Lower leg skin (tissue), 4 donors: ENCODE measurements around the gene RGS11. TPM values are rescaled to one million over a fixed set of nuclear protein-coding genes. Genes with fewer than 3 reads are reported as not detected.

Source experiments
- DNase-seq, 2 donors: peaks; one replicate each; pipeline ENCODE4 v3.0.0-alpha.2; 2019; ENCODE audit warnings: low spot score in 2 of 2
- H3K4me3 ChIP-seq: fragments of 200-600 bp; sonication (generic); 2 replicates; pipeline ENCODE4 v1.5.1; 2017; ENCODE audit warnings: mild to moderate bottlenecking, low read depth; ENCODE audit not compliant: poor library complexity, severe bottlenecking
- POLR2A ChIP-seq, 2 donors: fragments of 450-650 bp; IDR thresholded peaks; one replicate each; pipeline ENCODE4 v1.6.1; 2016 to 2017; ENCODE audit warnings: antibody characterized with exemption in 2 of 2, mild to moderate bottlenecking in 1 of 2, moderate library complexity in 1 of 2
- WGBS, 2 donors: methylation state at CpG; one replicate each; pipeline ENCODE4 v1.1.5; 2018; 5-methylcytosine and 5-hydroxymethylcytosine counted together
- intact Hi-C: fragments of 100-400 bp; cut with DNase I; formaldehyde crosslinking; loops from one replicate; pipeline ENCODE4 v1.15.0; 2023; ENCODE audit warnings: low total_unique reads
- total RNA-seq, 4 donors: library from RNA; depleted of rRNA; stranded (reverse); fragments of >200 nt; gene quantifications; one replicate each; pipeline ENCODE4 v1.1.0, GENCODE V29; 2016
- TF ChIP-seq, protein P1 (sequence below), 3 donors: fragments of 450-650 bp; IDR thresholded peaks; one replicate each; pipeline ENCODE4 v1.5.1; 2016; ENCODE audit warnings: antibody characterized with exemption in 3 of 3, mild to moderate bottlenecking in 3 of 3, moderate library complexity in 2 of 3

The RGS11 gene
- total RNA-seq, result 1 to 10 TPM in 2 of 4 donors, under 1 TPM in 2; 0.08 to 2.7 (median 1.6) TPM

- TF ChIP-seq, protein P1, sequence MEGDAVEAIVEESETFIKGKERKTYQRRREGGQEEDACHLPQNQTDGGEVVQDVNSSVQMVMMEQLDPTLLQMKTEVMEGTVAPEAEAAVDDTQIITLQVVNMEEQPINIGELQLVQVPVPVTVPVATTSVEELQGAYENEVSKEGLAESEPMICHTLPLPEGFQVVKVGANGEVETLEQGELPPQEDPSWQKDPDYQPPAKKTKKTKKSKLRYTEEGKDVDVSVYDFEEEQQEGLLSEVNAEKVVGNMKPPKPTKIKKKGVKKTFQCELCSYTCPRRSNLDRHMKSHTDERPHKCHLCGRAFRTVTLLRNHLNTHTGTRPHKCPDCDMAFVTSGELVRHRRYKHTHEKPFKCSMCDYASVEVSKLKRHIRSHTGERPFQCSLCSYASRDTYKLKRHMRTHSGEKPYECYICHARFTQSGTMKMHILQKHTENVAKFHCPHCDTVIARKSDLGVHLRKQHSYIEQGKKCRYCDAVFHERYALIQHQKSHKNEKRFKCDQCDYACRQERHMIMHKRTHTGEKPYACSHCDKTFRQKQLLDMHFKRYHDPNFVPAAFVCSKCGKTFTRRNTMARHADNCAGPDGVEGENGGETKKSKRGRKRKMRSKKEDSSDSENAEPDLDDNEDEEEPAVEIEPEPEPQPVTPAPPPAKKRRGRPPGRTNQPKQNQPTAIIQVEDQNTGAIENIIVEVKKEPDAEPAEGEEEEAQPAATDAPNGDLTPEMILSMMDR (IDR thresholded peaks at IDR 0.05), result no peak
- no peak for TF ChIP-seq POLR2A (IDR thresholded peaks at IDR 0.05)
- intact Hi-C loops, result no loop called here
- 4 to 23% methylated on average over 7 to 38 of the region's 56 CpGs for WGBS, 2 donors
- no peak for DNase-seq
- no peak within 1 kb of the TSS for H3K4me3 ChIP-seq
These were observed at the start of gene RGS11 for GRCh38 chr16:275786-276232. TSS of gene RGS11 (minus strand) at chr16:275944. CDS start at chr16:275911, 33 bp downstream.

DNA sequence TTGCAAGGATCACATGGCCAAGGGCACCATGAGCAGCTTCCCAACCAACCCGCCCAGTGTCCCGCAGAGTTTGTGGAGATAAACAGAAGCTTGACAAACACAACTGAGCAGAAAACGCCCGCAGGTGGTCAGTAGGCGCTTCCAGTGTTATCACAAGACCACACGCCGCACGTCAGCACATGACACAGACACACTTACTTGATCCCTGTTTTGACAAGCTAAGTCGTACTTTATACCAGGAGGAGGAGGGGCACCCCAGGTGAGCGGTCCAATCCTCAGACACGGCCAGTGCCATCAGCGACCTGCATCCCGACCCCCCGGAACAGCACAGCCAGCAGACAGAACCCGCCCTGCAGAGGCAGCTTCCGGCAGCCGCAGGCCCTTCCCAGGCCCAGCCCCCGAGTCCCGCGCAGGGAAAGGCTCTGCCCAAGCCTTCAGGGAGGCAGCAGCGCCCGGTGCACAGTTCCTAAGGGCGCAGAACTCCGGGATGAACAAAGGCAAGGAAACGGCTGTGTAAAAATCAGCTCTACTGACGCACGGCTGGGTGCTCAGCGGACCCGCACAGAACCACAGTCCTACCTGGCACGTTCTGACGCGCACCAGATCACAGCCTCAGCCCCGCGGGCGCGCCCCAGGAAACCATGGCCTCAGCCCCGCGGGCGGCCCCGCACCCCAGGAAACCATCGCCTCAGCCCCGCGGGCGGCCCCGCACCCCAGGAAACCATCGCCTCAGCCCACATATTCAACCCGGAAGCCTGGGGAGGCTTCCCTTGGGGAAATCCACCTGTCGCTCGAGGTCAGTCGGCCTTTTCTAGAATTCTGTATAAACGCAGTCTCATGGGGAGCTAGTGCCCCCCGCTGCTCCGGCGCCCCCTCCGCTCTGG lies 48.9 kb upstream of the RGS11 start:
- peak in 1 of 2 donors; percentile 26 for DNase-seq
- 52 to 81% methylated on average over 35 to 55 of the region's 55 CpGs for WGBS, 2 donors
- intact Hi-C loops, result no loop called here
- TF ChIP-seq POLR2A (IDR thresholded peaks at IDR 0.05), result no peak
- TF ChIP-seq, protein P1 (IDR thresholded peaks at IDR 0.05), result no peak
- H3K4me3 ChIP-seq, result no peak overlapping the region

GRCh38 chr16:324201-324450 lies 48.4 kb upstream of the RGS11 start:
- intact Hi-C loops, result no loop called here
- TF ChIP-seq POLR2A (IDR thresholded peaks at IDR 0.05), result no peak
- TF ChIP-seq, protein P1 (IDR thresholded peaks at IDR 0.05), result no peak
- H3K4me3 ChIP-seq, result no peak overlapping the region
- WGBS, 2 donors, result 91 to 92% methylated on average over 11 to 15 of the region's 17 CpGs
- no peak for DNase-seq

DNA sequence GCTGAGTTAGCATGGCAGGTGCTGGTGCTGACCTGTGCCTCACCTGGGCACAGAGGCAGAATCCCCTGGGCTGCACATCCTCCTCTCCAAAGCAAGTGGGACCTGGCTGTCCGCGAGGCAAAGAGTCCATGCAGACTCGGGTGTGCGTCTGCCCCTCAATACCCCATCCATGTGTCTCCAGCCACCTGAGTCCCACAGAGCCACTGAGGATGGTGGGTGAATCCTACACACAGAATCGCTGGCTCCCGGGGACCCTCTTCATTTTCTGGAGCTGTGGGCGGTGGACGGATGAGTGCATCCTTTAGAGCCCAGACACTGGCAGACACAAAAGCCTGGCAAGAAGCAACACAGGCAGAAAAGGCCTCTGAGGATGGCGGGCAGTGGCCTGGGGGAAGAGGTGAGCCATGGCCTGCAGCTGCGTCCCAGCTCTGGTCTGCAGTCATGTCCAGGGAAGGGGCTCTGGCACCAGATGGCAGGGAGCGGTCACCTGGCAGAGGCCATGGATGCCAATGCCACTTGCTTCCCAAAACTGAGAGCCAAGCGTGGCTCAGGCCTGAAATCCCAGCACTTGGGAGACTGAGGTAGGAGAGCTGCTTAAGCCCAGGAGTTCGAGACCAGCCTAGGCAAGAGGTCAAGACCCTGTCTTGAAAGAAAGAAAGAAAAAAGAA lies 46.9 kb upstream of the RGS11 start:
- intact Hi-C loops, result no loop called here
- WGBS, 2 donors, result 88 to 95% methylated on average over 12 to 13 of the region's 13 CpGs
- no peak overlapping the region for H3K4me3 ChIP-seq
- no peak for DNase-seq
- TF ChIP-seq, protein P1 (IDR thresholded peaks at IDR 0.05), result no peak
- no peak for TF ChIP-seq POLR2A (IDR thresholded peaks at IDR 0.05)

DNA sequence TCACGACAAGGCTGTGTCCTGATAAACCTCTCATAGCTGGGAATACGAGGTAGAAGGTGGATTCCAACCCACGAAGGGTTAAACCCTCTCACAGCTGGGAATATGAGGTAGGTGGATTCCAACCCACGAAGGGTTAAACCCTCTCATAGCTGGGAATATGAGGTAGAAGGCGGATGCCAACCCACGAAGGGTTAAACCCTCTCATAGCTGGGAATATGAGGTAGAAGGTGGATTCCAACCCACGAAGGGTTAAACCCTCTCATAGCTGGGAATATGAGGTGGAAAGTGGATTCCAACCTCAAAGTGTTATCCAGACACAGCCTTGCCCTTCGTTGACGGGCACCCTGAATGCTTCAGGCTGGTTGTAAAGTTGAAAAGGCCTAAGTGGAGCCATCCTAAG lies 45.8 kb upstream of the RGS11 start:
- DNase-seq, result no peak
- no peak overlapping the region for H3K4me3 ChIP-seq
- intact Hi-C loops, result no loop called here
- 65 to 72% methylated on average over 9 of the region's 9 CpGs for whole genome bisulfite sequencing, 2 donors
- TF ChIP-seq POLR2A (IDR thresholded peaks at IDR 0.05), result no peak
- TF ChIP-seq, protein P1 (IDR thresholded peaks at IDR 0.05), result no peak
